ENCODE data around the gene PLPPR4.
"Not testable (repeated sequence)": the region's sequence is repeated elsewhere in the genome, so short reads cannot be mapped to it uniquely, and the experiment has no call there.

PLPPR4 gene

GRCh38 chr1:99264201-99265021 is at the start of gene PLPPR4:
Gene PLPPR4 (plus strand): TSS chr1:99264492. CDS start chr1:99264594, 102 bp downstream.
- DNase-seq (ENCODE audit: low read depth): no peak

- DNase-seq (ENCODE audit: low read depth): no peak
Observed at GRCh38 chr1:99216956-99217355, 47.3 kb upstream of the PLPPR4 start.

- no peak for DNase-seq (ENCODE audit: low read depth)
Observed at GRCh38 chr1:99217599-99217998, 46.7 kb upstream of the PLPPR4 start.

- DNase-seq (ENCODE audit: low read depth): no peak
Observed at GRCh38 chr1:99218572-99218971, 45.7 kb upstream of the PLPPR4 start.

- no peak for DNase-seq (ENCODE audit: low read depth)
Observed at GRCh38 chr1:99218999-99219398, 45.3 kb upstream of the PLPPR4 start.

GRCh38 chr1:99227056-99227897 is 37.0 kb upstream of the PLPPR4 start:
- DNase-seq (ENCODE audit: low read depth): no peak

GRCh38 chr1:99228153-99228552 is 36.1 kb upstream of the PLPPR4 start:
- no peak for DNase-seq (ENCODE audit: low read depth)

GRCh38 chr1:99229122-99229521 is 35.2 kb upstream of the PLPPR4 start:
- no peak for DNase-seq (ENCODE audit: low read depth)

GRCh38 chr1:99230695-99231094 is 33.6 kb upstream of the PLPPR4 start:
- DNase-seq (ENCODE audit: low read depth): no peak

- no peak for DNase-seq (ENCODE audit: low read depth)
Observed at GRCh38 chr1:99232172-99232571, 32.1 kb upstream of the PLPPR4 start.

- DNase-seq (ENCODE audit: low read depth): no peak
Observed at GRCh38 chr1:99233446-99233845, 30.8 kb upstream of the PLPPR4 start.

- no peak for DNase-seq (ENCODE audit: low read depth)
Observed at GRCh38 chr1:99236756-99237155, 27.5 kb upstream of the PLPPR4 start.

GRCh38 chr1:99239690-99240089 is 24.6 kb upstream of the PLPPR4 start:
- no peak for DNase-seq (ENCODE audit: low read depth)

- DNase-seq (ENCODE audit: low read depth): no peak
Observed at GRCh38 chr1:99240621-99241020, 23.7 kb upstream of the PLPPR4 start.

- DNase-seq (ENCODE audit: low read depth): no peak
Observed at GRCh38 chr1:99246152-99246551, 18.1 kb upstream of the PLPPR4 start.

GRCh38 chr1:99247199-99247598 is 17.1 kb upstream of the PLPPR4 start:
- DNase-seq (ENCODE audit: low read depth): no peak

GRCh38 chr1:99250728-99251127 is 13.6 kb upstream of the PLPPR4 start:
- no peak for DNase-seq (ENCODE audit: low read depth)

GRCh38 chr1:99251308-99251707 is 13.0 kb upstream of the PLPPR4 start:
- DNase-seq (ENCODE audit: low read depth): no peak

- DNase-seq (ENCODE audit: low read depth): no peak
Observed at GRCh38 chr1:99252630-99253029, 11.7 kb upstream of the PLPPR4 start.

- not testable (repeated sequence) for DNase-seq (ENCODE audit: low read depth)
Observed at GRCh38 chr1:99260402-99260801, 3.9 kb upstream of the PLPPR4 start.

GRCh38 chr1:99265124-99265523 is 832 bp downstream of the PLPPR4 start:
- no peak for DNase-seq (ENCODE audit: low read depth)

- no peak for DNase-seq (ENCODE audit: low read depth)
Observed at GRCh38 chr1:99266726-99267125, 2.4 kb downstream of the PLPPR4 start.

GRCh38 chr1:99268021-99268420 is 3.7 kb downstream of the PLPPR4 start:
- no peak for DNase-seq (ENCODE audit: low read depth)
